ENCODE data around the gene OFD1.
"Not testable (repeated sequence)": the region's sequence is repeated elsewhere in the genome, so short reads cannot be mapped to it uniquely, and the experiment has no call there.

DNA sequence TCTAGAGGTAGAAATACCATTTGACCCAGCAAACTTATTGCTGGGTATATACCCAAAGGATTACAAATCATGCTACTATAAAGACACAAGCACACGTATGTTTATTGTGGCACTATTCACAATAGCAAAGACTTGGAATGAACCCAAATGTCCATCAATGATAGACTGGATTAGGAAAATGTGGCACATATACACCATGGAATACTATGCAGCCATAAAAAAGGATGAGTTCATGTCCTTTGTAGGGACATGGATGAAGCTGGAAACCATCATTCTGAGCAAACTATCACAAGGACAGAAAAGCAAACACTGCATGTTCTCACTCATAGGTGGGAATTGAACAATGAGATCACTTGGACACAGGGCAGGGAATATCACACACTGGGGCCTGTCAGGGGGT lies 4.0 kb upstream of the OFD1 start:
- TF ChIP-seq, protein P1, sequence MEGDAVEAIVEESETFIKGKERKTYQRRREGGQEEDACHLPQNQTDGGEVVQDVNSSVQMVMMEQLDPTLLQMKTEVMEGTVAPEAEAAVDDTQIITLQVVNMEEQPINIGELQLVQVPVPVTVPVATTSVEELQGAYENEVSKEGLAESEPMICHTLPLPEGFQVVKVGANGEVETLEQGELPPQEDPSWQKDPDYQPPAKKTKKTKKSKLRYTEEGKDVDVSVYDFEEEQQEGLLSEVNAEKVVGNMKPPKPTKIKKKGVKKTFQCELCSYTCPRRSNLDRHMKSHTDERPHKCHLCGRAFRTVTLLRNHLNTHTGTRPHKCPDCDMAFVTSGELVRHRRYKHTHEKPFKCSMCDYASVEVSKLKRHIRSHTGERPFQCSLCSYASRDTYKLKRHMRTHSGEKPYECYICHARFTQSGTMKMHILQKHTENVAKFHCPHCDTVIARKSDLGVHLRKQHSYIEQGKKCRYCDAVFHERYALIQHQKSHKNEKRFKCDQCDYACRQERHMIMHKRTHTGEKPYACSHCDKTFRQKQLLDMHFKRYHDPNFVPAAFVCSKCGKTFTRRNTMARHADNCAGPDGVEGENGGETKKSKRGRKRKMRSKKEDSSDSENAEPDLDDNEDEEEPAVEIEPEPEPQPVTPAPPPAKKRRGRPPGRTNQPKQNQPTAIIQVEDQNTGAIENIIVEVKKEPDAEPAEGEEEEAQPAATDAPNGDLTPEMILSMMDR (IDR thresholded peaks at IDR 0.05) = not testable (repeated sequence)
- TF ChIP-seq ZFX (IDR thresholded peaks at IDR 0.05; ENCODE audit: borderline replicate concordance) = not testable (repeated sequence)
